Natural killer cell (primary cell): ENCODE results near the gene OR4M1. TPM values are rescaled to one million over a fixed set of nuclear protein-coding genes. Genes with fewer than 3 reads are reported as not detected.
"Not testable (repeated sequence)": the region's sequence is repeated elsewhere in the genome, so short reads cannot be mapped to it uniquely, and the experiment has no call there.

ENCODE experiments used
- ATAC-seq, 3 donors: fragments of 150-1000 bp in 2 of 3; fragments of 200-7000 bp in 1 of 3; cut with Tn5 transposase; 1 replicate in 1 of 3; 2 replicates in 2 of 3; pipeline ENCODE4 v1.10.0; 2021; ENCODE audit warnings: mild to moderate bottlenecking in 2 of 3, moderate library complexity in 2 of 3
- DNase-seq, 2 donors: peaks; one replicate each; pipeline versions ENCODE4 v3.0.0 to v3.0.0-alpha.2; 2013 to 2021; ENCODE audit warnings: mixed read lengths in 1 of 2
- H3K27ac ChIP-seq: one replicate; pipeline ENCODE4 v1.5.1; 2013; ENCODE audit warnings: mild to moderate bottlenecking, low read length
- H3K27me3 ChIP-seq: one replicate; pipeline ENCODE4 v1.6.1; 2013; ENCODE audit warnings: low read length; ENCODE audit not compliant: control insufficient read depth, insufficient read depth
- H3K36me3 ChIP-seq: one replicate; pipeline ENCODE4 v1.6.1; 2013; ENCODE audit warnings: low read length; ENCODE audit not compliant: control insufficient read depth, insufficient read depth
- H3K4me1 ChIP-seq: one replicate; pipeline ENCODE4 v1.6.1; 2013; ENCODE audit warnings: low read length; ENCODE audit not compliant: control insufficient read depth, insufficient read depth
- H3K4me3 ChIP-seq: one replicate; pipeline ENCODE4 v1.5.1; 2013; ENCODE audit warnings: low read length
- H3K9me3 ChIP-seq: one replicate; pipeline ENCODE4 v1.6.1; 2013; ENCODE audit warnings: low read length; ENCODE audit not compliant: control insufficient read depth, insufficient read depth
- H3K27ac Mint-ChIP-seq, 2 donors: one replicate each; pipeline ENCODE4 v1.8.0; 2022; ENCODE audit warnings: mild to moderate bottlenecking in 2 of 2, mixed read lengths in 2 of 2, moderate library complexity in 1 of 2
- H3K27me3 Mint-ChIP-seq, 2 donors: one replicate each; pipeline ENCODE4 v1.8.0; 2022; ENCODE audit warnings: low read depth in 2 of 2, mixed read lengths in 2 of 2
- H3K36me3 Mint-ChIP-seq: one replicate; pipeline ENCODE4 v1.8.0; 2022; ENCODE audit warnings: mixed read lengths
- H3K4me1 Mint-ChIP-seq, 2 donors: one replicate each; pipeline ENCODE4 v1.8.0; 2022; ENCODE audit warnings: mixed read lengths in 2 of 2
- H3K4me3 Mint-ChIP-seq: one replicate; pipeline ENCODE4 v1.8.0; 2022; ENCODE audit warnings: mild to moderate bottlenecking, moderate library complexity, mixed read lengths
- H3K9me3 Mint-ChIP-seq, 2 donors: one replicate each; pipeline ENCODE4 v1.8.0; 2022; ENCODE audit warnings: mixed read lengths in 2 of 2
- WGBS: methylation state at CpG from one replicate; pipeline ENCODE4 v1.1.7; 2013; ENCODE audit warnings: missing lambda C conversion rate; ENCODE audit not compliant: insufficient coverage; 5-methylcytosine and 5-hydroxymethylcytosine counted together
- intact Hi-C: fragments of 100-400 bp; cut with micrococcal nuclease; formaldehyde crosslinking; loops from one replicate; pipeline ENCODE4 v1.14.2; 2022
- total RNA-seq, 4 donors: library from RNA; stranded (reverse); fragments of 120-200 nt in 1 of 4; gene quantifications; one replicate each; pipeline versions ENCODE4 v1.2.3 to v1.2.4, GENCODE V29; 2013 to 2022
- TF ChIP-seq, protein P1 (sequence below): fragments of 200-600 bp; IDR thresholded peaks from one replicate; pipeline ENCODE4 v1.8.0; 2022; ENCODE audit warnings: antibody characterized with exemption

Gene OR4M1
- total RNA-seq, 3 donors from 2014 or later (not counting 1 experiment from before 2014, with no cell fraction given), result not detected

DNA sequence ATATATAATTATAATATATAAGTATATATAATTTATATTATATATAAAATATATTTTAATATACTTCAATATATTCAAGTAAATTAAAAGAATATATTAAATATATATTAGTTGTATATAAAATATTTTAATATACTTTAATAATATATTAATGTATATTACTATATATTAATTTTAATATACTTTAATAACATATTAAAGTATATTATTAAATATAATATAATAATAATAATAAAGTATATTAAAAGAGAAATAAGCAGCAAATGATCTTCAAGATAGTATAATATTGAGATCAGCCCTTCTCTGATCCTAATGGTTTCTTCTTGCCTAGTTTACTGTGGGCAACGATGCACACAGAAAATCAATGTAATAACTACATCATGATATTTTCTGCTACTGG, 2.3 kb downstream of the OR4M1 start:
- no peak for DNase-seq
- TF ChIP-seq, protein P1, sequence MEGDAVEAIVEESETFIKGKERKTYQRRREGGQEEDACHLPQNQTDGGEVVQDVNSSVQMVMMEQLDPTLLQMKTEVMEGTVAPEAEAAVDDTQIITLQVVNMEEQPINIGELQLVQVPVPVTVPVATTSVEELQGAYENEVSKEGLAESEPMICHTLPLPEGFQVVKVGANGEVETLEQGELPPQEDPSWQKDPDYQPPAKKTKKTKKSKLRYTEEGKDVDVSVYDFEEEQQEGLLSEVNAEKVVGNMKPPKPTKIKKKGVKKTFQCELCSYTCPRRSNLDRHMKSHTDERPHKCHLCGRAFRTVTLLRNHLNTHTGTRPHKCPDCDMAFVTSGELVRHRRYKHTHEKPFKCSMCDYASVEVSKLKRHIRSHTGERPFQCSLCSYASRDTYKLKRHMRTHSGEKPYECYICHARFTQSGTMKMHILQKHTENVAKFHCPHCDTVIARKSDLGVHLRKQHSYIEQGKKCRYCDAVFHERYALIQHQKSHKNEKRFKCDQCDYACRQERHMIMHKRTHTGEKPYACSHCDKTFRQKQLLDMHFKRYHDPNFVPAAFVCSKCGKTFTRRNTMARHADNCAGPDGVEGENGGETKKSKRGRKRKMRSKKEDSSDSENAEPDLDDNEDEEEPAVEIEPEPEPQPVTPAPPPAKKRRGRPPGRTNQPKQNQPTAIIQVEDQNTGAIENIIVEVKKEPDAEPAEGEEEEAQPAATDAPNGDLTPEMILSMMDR, result no peak
- H3K9me3 ChIP-seq, result peaks cover 5% of the 10 kb centered on the region
- no peaks in the 10 kb centered on the region for H3K4me1 Mint-ChIP-seq
- no peak overlapping the region for H3K27ac Mint-ChIP-seq
- H3K4me3 ChIP-seq, result no peak overlapping the region
- 54% methylated on average over 1 of the region's 1 CpG for WGBS
- no peak for ATAC-seq
- H3K36me3 ChIP-seq, result no peaks in the 10 kb centered on the region
- H3K27me3 Mint-ChIP-seq, result no peaks in the 10 kb centered on the region
- H3K9me3 Mint-ChIP-seq, result peaks cover 9 to 13% of the 10 kb centered on the region in 2 donors
- peaks cover 11% of the 10 kb centered on the region for H3K36me3 Mint-ChIP-seq
- H3K4me1 ChIP-seq, result no peaks in the 10 kb centered on the region
- H3K27ac ChIP-seq, result no peak overlapping the region
- H3K4me3 Mint-ChIP-seq, result no peak overlapping the region
- intact Hi-C loops, result no loop called here
- no peaks in the 10 kb centered on the region for H3K27me3 ChIP-seq

DNA sequence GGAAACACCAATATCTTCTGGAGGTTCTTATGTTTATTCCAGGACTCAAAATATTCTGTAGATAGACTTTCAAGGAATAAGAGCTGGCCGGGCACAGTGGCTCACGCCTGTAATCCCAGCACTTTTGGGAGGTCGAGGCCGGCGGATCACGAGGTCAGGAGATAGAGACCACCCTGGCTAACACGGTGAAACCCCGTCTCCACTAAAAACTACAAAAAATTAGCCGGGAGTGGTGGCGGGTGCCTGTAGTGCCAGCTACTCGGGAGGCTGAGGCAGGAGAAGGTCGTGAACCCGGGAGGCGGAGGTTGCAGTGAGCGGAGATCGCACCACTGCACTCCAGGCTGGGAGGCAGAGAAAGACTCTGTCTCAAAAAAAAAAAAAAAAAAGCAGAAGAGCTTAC, 12.5 kb downstream of the OR4M1 start:
- H3K9me3 Mint-ChIP-seq, H3K4me1 Mint-ChIP-seq, intact Hi-C loops, H3K27ac Mint-ChIP-seq, DNase-seq, H3K27ac ChIP-seq, H3K27me3 ChIP-seq, H3K4me3 ChIP-seq, H3K4me1 ChIP-seq, ATAC-seq, H3K27me3 Mint-ChIP-seq, H3K4me3 Mint-ChIP-seq, H3K9me3 ChIP-seq, H3K36me3 ChIP-seq, H3K36me3 Mint-ChIP-seq: not testable (repeated sequence)
- WGBS, result 85% methylated on average over 16 of the region's 16 CpGs

DNA sequence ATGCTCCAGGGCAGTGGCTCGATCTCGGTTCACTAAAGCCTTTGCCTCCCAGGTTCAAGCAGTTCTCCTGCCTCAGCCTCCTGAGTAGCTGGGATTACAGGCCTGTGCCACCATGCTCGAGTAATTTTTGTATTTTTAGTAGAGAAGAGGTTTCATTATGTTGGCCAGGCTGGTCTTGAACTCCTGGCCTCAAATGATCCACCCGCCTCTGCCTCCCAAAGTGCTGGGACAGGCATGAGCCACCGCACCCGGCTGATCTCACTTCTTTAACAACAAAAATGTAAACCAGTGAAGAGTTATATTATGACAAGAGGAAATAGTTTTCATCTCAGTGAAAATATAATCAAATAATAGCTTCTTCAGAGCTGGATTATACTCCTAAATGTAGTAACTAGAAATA, 14.0 kb downstream of the OR4M1 start:
- H3K27ac Mint-ChIP-seq, intact Hi-C loops, H3K4me3 ChIP-seq, DNase-seq, H3K36me3 ChIP-seq, H3K4me1 ChIP-seq, H3K27me3 ChIP-seq, H3K36me3 Mint-ChIP-seq, H3K4me1 Mint-ChIP-seq, H3K4me3 Mint-ChIP-seq, H3K27me3 Mint-ChIP-seq, H3K9me3 Mint-ChIP-seq, ATAC-seq, H3K9me3 ChIP-seq, H3K27ac ChIP-seq: not testable (repeated sequence)
- 75% methylated on average over 6 of the region's 6 CpGs for WGBS

DNA sequence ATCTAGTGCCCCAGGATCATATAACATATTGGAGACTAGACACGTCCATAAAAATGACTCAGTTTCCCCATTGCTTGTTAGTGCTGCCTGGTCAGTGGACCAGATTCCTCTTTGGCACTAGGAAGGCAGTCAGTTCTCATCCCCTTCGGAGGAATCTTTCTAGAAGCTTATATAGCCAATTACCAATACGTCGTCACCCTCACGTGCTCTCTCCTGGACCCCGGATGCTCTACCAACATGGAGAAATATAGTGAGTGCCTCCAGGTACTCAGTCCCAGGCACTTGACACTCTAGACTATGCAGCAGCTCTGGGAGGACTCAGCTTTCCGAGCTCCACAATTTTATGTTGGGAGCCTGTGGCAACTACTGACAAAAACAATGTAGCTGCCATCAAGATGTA, 14.8 kb downstream of the OR4M1 start:
- H3K4me1 Mint-ChIP-seq, H3K4me3 Mint-ChIP-seq, H3K9me3 ChIP-seq, H3K4me3 ChIP-seq, intact Hi-C loops, H3K27ac Mint-ChIP-seq, H3K27me3 Mint-ChIP-seq, H3K9me3 Mint-ChIP-seq, H3K36me3 ChIP-seq, ATAC-seq, DNase-seq, H3K36me3 Mint-ChIP-seq, H3K27me3 ChIP-seq, H3K4me1 ChIP-seq, H3K27ac ChIP-seq: not testable (repeated sequence)
- WGBS, result 75% methylated on average over 7 of the region's 7 CpGs

DNA sequence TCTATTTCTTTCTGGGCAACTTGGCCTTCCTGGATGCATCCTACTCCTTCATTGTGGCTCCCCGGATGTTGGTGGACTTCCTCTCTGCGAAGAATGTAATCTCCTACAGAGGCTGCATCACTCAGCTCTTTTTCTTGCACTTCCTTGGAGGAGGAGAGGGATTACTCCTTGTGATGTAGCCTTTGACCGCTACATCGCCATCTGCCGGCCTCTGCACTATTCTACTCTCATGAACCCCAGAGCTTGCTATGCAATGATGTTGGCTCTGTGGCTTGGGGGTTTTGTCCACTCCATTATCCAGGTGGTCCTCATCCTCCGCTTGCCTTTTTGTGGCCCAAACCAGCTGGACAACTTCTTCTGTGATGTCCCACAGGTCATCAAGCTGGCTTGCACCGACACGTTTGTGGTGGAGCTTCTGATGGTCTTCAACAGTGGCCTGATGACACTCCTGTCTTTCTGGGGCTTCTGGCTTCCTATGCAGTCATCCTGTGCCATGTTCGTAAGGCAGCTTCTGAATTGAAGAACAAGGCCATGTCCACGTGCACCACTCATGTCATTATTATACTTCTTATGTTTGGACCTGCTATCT, 23.3 kb downstream of the OR4M1 start:
- H3K4me3 ChIP-seq, H3K4me1 Mint-ChIP-seq, H3K36me3 Mint-ChIP-seq, intact Hi-C loops, H3K9me3 Mint-ChIP-seq, H3K4me1 ChIP-seq, H3K4me3 Mint-ChIP-seq, H3K36me3 ChIP-seq, DNase-seq, H3K27me3 Mint-ChIP-seq, ATAC-seq, H3K27me3 ChIP-seq, H3K27ac ChIP-seq, H3K27ac Mint-ChIP-seq: not testable (repeated sequence)
- peaks cover 12% of the 10 kb centered on the region for H3K9me3 ChIP-seq
- WGBS, result 74% methylated on average over 9 of the region's 10 CpGs
